ENCODE results near the gene HS3ST4. TPM values are rescaled to one million over a fixed set of nuclear protein-coding genes. Genes with fewer than 3 reads are reported as not detected.

The HS3ST4 gene
- total and polyA plus RNA-seq, 2 of the 8 experiments (the other 6 are each of a cell fraction or from before 2014, with no cell fraction given): 1.9 to 3.3 TPM

GRCh38 chr16:26139884-26140283, 448.1 kb downstream of the HS3ST4 start:
- Histone ChIP-seq H3K14ac (ENCODE audit: insufficient read length) (no peak overlapping the region), H3K23ac (ENCODE audit: insufficient read length) (no peak overlapping the region), H3K36me3 (ENCODE audit: control insufficient read depth in 2 of 4, insufficient read depth in 4 of 4, low read length in 3 of 4) (no peaks in the 10 kb centered on the region), H3K4me3 (ENCODE audit: extremely low read depth in 1 of 4, insufficient read depth in 2 of 4, low read depth in 3 of 4, low read length in 4 of 4) (no peak overlapping the region), H2BK15ac (ENCODE audit: low read length) (no peak overlapping the region), H2AK5ac (ENCODE audit: low read depth, low read length) (no peak overlapping the region), H3K18ac (ENCODE audit: extremely low read depth, low read length) (no peak overlapping the region), H3K23me2 (ENCODE audit: low read depth, low read length) (peaks cover 4% of the 10 kb centered on the region; the same call in 1 of the 2 replicates), H2BK5ac (ENCODE audit: low read depth, low read length) (no peak overlapping the region), H3K4ac (replicated peaks; ENCODE audit: insufficient read length, low read depth, low read length) (no peak overlapping the region), H3K27ac (ENCODE audit: low read depth, low read length) (no peak overlapping the region), H2AFZ (ENCODE audit: low read length) (no peak overlapping the region), H3K9ac (replicated peaks in 1 of 4; ENCODE audit: extremely low read depth in 1 of 4, low read depth in 3 of 4, low read length in 3 of 4) (no peak overlapping the region), H2BK20ac (ENCODE audit: low read length) (no peak overlapping the region), H3K27me3 (replicated peaks in 1 of 4; ENCODE audit: control insufficient read depth in 3 of 4, extremely low read depth in 1 of 4, insufficient read depth in 3 of 4, low read length in 3 of 4) (no peaks in the 10 kb centered on the region), H2BK120ac (replicated peaks; ENCODE audit: low read depth, low read length) (no peak overlapping the region), H3K56ac (replicated peaks; ENCODE audit: insufficient read length, low read depth, low read length) (no peak overlapping the region), H3K9me3 (ENCODE audit: insufficient read depth in 2 of 2, low read depth in 1 of 2, low read length in 1 of 2) (no peaks in the 10 kb centered on the region), H3K4me2 (ENCODE audit: insufficient read depth in 1 of 2, low read depth in 2 of 2, low read length in 2 of 2) (no peak overlapping the region), H3K4me1 (replicated peaks in 1 of 4; ENCODE audit: control insufficient read depth in 3 of 4, insufficient read depth in 4 of 4, low read length in 3 of 4) (peaks cover 0 to 2% (median 0%) of the 10 kb centered on the region in 4 experiments; a peak in 2 of 7 replicates), H4K5ac (ENCODE audit: insufficient read length, low read depth, low read length) (no peak overlapping the region), H4K20me1 (replicated peaks in 1 of 2; ENCODE audit: control insufficient read depth in 1 of 2, insufficient read depth in 2 of 2, low read length in 2 of 2) (no peaks in the 10 kb centered on the region), H2BK12ac (ENCODE audit: low read depth, low read length) (no peak overlapping the region; the same call in 1 of the 2 replicates), H4K91ac (replicated peaks; ENCODE audit: insufficient read length, low read length) (peak overlapping the region; percentile 57), H3K79me1 (ENCODE audit: low read depth, low read length) (no peaks in the 10 kb centered on the region), H3K79me2 (ENCODE audit: control insufficient read depth in 1 of 2, insufficient read depth in 2 of 2, low read length in 2 of 2) (no peaks in the 10 kb centered on the region), H4K8ac (ENCODE audit: extremely low read depth, insufficient read depth, low read length) (no peak overlapping the region)
- 83% methylated on average over 1 of the region's 1 CpG; no CpG with 5 or more reads in 1 of the 2 experiments for WGBS, 2 experiments (ENCODE audit: extremely low coverage in 1 of 2, insufficient coverage in 1 of 2, insufficient read length in 1 of 2, insufficient replicate concordance in 2 of 2, low coverage in 1 of 2, low lambda C conversion rate in 2 of 2, missing lambda C conversion rate in 1 of 2)
- CTCF ChIA-PET (ENCODE audit: partially characterized antibody): interaction anchor here (0.6 to 1.0 kb wide), 3 partner anchors 18 to 937 kb away, joined by 3 to 4 read pairs (median 3); no protein-coding TSS in a partner anchor
- FAIRE-seq: no peak
- no peak for DNase-seq (ENCODE audit: low read depth in 1 of 2, low spot score in 2 of 2)
- POLR2A ChIA-PET (ENCODE audit: partially characterized antibody): interaction anchor here (1.2 kb wide), 1 partner anchor 85 kb away, joined by 3 read pairs; no protein-coding TSS in a partner anchor
- TF ChIP-seq JUND (IDR thresholded peaks at IDR 0.05; ENCODE audit: low read length): no peak
- no peak for TF ChIP-seq TBP (IDR thresholded peaks at IDR 0.05; ENCODE audit: low read depth, low read length)
- no peak for TF ChIP-seq HDAC2 (IDR thresholded peaks at IDR 0.05; ENCODE audit: borderline replicate concordance in 1 of 2, low read depth in 2 of 2, low read length in 2 of 2)
- no peak for TF ChIP-seq MAFK (IDR thresholded peaks at IDR 0.05; ENCODE audit: low read depth, low read length)
- TF ChIP-seq CBX8 (IDR thresholded peaks at IDR 0.05; ENCODE audit: borderline replicate concordance, low read depth, low read length): no peak
- TF ChIP-seq EZH2 (IDR thresholded peaks at IDR 0.05; ENCODE audit: low read depth, low read length, severe bottlenecking): no peak
- TF ChIP-seq HDAC6 (IDR thresholded peaks at IDR 0.05; ENCODE audit: low read depth, low read length): no peak
- no peak for TF ChIP-seq SUZ12 (IDR thresholded peaks at IDR 0.05; ENCODE audit: low read length)
